ENCODE results near the gene ZNF665. TPM values are rescaled to one million over a fixed set of nuclear protein-coding genes. Genes with fewer than 3 reads are reported as not detected.
"Not testable (repeated sequence)": the region's sequence is repeated elsewhere in the genome, so short reads cannot be mapped to it uniquely, and the experiment has no call there.

ZNF665 gene
- 5.8 TPM for total RNA-seq

GRCh38 chr19:53192771-53193534 is at the start of gene ZNF665:
ZNF665 (minus strand) TSS chr19:53193358; CDS start chr19:53182898, 10,460 bp downstream.
- DNase-seq, result peak; percentile 83

GRCh38 chr19:53237114-53237777 is 44.1 kb upstream of the ZNF665 start:
- DNase-seq, result no peak

- no peak for DNase-seq
Observed at GRCh38 chr19:53224606-53225005, 31.4 kb upstream of the ZNF665 start.

- not testable (repeated sequence) for DNase-seq
Observed at GRCh38 chr19:53222716-53223115, 29.6 kb upstream of the ZNF665 start.

- DNase-seq, result no peak
Observed at GRCh38 chr19:53212703-53213320, 19.7 kb upstream of the ZNF665 start.

- DNase-seq, result not testable (repeated sequence)
Observed at GRCh38 chr19:53211554-53211953, 18.4 kb upstream of the ZNF665 start.

GRCh38 chr19:53196777-53197396 is 3.7 kb upstream of the ZNF665 start:
- DNase-seq, result peak; percentile 95

- peak; percentile 22 for DNase-seq
Observed at GRCh38 chr19:53195265-53195903, 2.2 kb upstream of the ZNF665 start.

GRCh38 chr19:53193535-53194222 is 521 bp upstream of the ZNF665 start:
- DNase-seq, result no peak

GRCh38 chr19:53190253-53190652 is 2.9 kb downstream of the ZNF665 start:
- no peak for DNase-seq

- DNase-seq, result not testable (repeated sequence)
Observed at GRCh38 chr19:53189691-53190198, 3.4 kb downstream of the ZNF665 start.

GRCh38 chr19:53185155-53185882 is 7.8 kb downstream of the ZNF665 start:
- not testable (repeated sequence) for DNase-seq

GRCh38 chr19:53183146-53183764 is 9.9 kb downstream of the ZNF665 start:
- no peak for DNase-seq

GRCh38 chr19:53182202-53182601 is 11.0 kb downstream of the ZNF665 start:
- DNase-seq, result no peak

GRCh38 chr19:53177986-53178385 is 15.2 kb downstream of the ZNF665 start:
- no peak for DNase-seq

- DNase-seq, result no peak
Observed at GRCh38 chr19:53172889-53173288, 20.3 kb downstream of the ZNF665 start.

GRCh38 chr19:53165691-53166091 is 27.5 kb downstream of the ZNF665 start:
- no peak for DNase-seq

GRCh38 chr19:53161123-53161522 is 32.0 kb downstream of the ZNF665 start:
- no peak for DNase-seq

- no peak for DNase-seq
Observed at GRCh38 chr19:53160350-53160749, 32.8 kb downstream of the ZNF665 start.

GRCh38 chr19:53158119-53158656 is 35.0 kb downstream of the ZNF665 start:
- peak; percentile 6 for DNase-seq
